Measurements from ENCODE around the gene RSPO1.
"Not testable (repeated sequence)": the region's sequence is repeated elsewhere in the genome, so short reads cannot be mapped to it uniquely, and the experiment has no call there.

The RSPO1 gene

GRCh38 chr1:37634244-37634991, at the start of gene RSPO1:
TSS of gene RSPO1 (minus strand) at chr1:37634892. CDS start at chr1:37629661, 5,231 bp downstream.
- no peaks in the 10 kb centered on the region for H3K36me3 Mint-ChIP-seq
- H3K27ac Mint-ChIP-seq = no peak within 1 kb of the TSS
- H3K4me1 Mint-ChIP-seq = peaks cover 5% of the 10 kb centered on the region
- peak within 1 kb of the TSS; percentile 15 for H3K4me3 Mint-ChIP-seq
- H3K9me3 Mint-ChIP-seq = no peaks in the 10 kb centered on the region
- H3K27me3 Mint-ChIP-seq = peaks cover 55% of the 10 kb centered on the region

- not testable (repeated sequence) for H3K9me3 Mint-ChIP-seq, H3K4me3 Mint-ChIP-seq, H3K27ac Mint-ChIP-seq, H3K27me3 Mint-ChIP-seq
- H3K4me1 Mint-ChIP-seq = peaks cover 27% of the 10 kb centered on the region
- peaks cover 11% of the 10 kb centered on the region for H3K36me3 Mint-ChIP-seq
Observed at GRCh38 chr1:37684182-37684581, 49.5 kb upstream of the RSPO1 start.

GRCh38 chr1:37682334-37682987, 47.8 kb upstream of the RSPO1 start:
- Mint-ChIP-seq H3K4me3 (peak overlapping the region; percentile 33), H3K27ac (no peak overlapping the region)

GRCh38 chr1:37680933-37681332, 46.2 kb upstream of the RSPO1 start:
- Mint-ChIP-seq H3K4me1 (peaks cover 8% of the 10 kb centered on the region), H3K27me3 (no peaks in the 10 kb centered on the region), H3K36me3 (peaks cover 6% of the 10 kb centered on the region), H3K9me3 (no peaks in the 10 kb centered on the region), H3K4me3 (no peak overlapping the region), H3K27ac (peak overlapping the region; percentile 60)

More at GRCh38 chr1:37682334-37682987, 47.8 kb upstream of the RSPO1 start:
- Mint-ChIP-seq H3K9me3 (no peaks in the 10 kb centered on the region), H3K27me3 (no peaks in the 10 kb centered on the region), H3K4me1 (peaks cover 12% of the 10 kb centered on the region), H3K36me3 (peaks cover 6% of the 10 kb centered on the region)

- Mint-ChIP-seq H3K27ac (no peak overlapping the region), H3K4me1 (peaks cover 7% of the 10 kb centered on the region), H3K9me3 (no peaks in the 10 kb centered on the region), H3K27me3 (no peaks in the 10 kb centered on the region), H3K4me3 (no peak overlapping the region), H3K36me3 (no peaks in the 10 kb centered on the region)
Observed at GRCh38 chr1:37677808-37678207, 43.1 kb upstream of the RSPO1 start.

GRCh38 chr1:37677143-37677439, 42.4 kb upstream of the RSPO1 start:
- Mint-ChIP-seq H3K9me3 (no peaks in the 10 kb centered on the region), H3K4me1 (peaks cover 4% of the 10 kb centered on the region), H3K4me3 (no peak overlapping the region), H3K27ac (no peak overlapping the region), H3K36me3 (no peaks in the 10 kb centered on the region), H3K27me3 (no peaks in the 10 kb centered on the region)

GRCh38 chr1:37676281-37677142, 41.8 kb upstream of the RSPO1 start:
- H3K27me3 Mint-ChIP-seq = peaks cover 1% of the 10 kb centered on the region
- no peak overlapping the region for H3K4me3 Mint-ChIP-seq
- H3K27ac Mint-ChIP-seq = no peak overlapping the region

GRCh38 chr1:37673920-37674319, 39.2 kb upstream of the RSPO1 start:
- H3K4me3 Mint-ChIP-seq = no peak overlapping the region

More at GRCh38 chr1:37676281-37677142, 41.8 kb upstream of the RSPO1 start:
- Mint-ChIP-seq H3K4me1 (peaks cover 3% of the 10 kb centered on the region), H3K36me3 (no peaks in the 10 kb centered on the region), H3K9me3 (no peaks in the 10 kb centered on the region)

GRCh38 chr1:37672136-37672870, 37.6 kb upstream of the RSPO1 start:
- no peaks in the 10 kb centered on the region for H3K36me3 Mint-ChIP-seq
- peaks cover 3% of the 10 kb centered on the region for H3K4me1 Mint-ChIP-seq
- H3K27ac Mint-ChIP-seq = no peak overlapping the region
- no peaks in the 10 kb centered on the region for H3K9me3 Mint-ChIP-seq
- H3K27me3 Mint-ChIP-seq = peaks cover 2% of the 10 kb centered on the region
- H3K4me3 Mint-ChIP-seq = no peak overlapping the region

More at GRCh38 chr1:37673920-37674319, 39.2 kb upstream of the RSPO1 start:
- peak overlapping the region; percentile 52 for H3K27ac Mint-ChIP-seq
- H3K9me3 Mint-ChIP-seq = no peaks in the 10 kb centered on the region
- peaks cover 2% of the 10 kb centered on the region for H3K27me3 Mint-ChIP-seq
- H3K36me3 Mint-ChIP-seq = no peaks in the 10 kb centered on the region
- H3K4me1 Mint-ChIP-seq = peaks cover 3% of the 10 kb centered on the region

- H3K27me3 Mint-ChIP-seq = peaks cover 2% of the 10 kb centered on the region
- H3K9me3 Mint-ChIP-seq = no peaks in the 10 kb centered on the region
- H3K27ac Mint-ChIP-seq = no peak overlapping the region
- H3K4me1 Mint-ChIP-seq = peaks cover 3% of the 10 kb centered on the region
- no peaks in the 10 kb centered on the region for H3K36me3 Mint-ChIP-seq
- no peak overlapping the region for H3K4me3 Mint-ChIP-seq
Observed at GRCh38 chr1:37671261-37671660, 36.6 kb upstream of the RSPO1 start.

- Mint-ChIP-seq H3K36me3 (no peaks in the 10 kb centered on the region), H3K4me1 (peaks cover 3% of the 10 kb centered on the region), H3K4me3 (no peak overlapping the region), H3K27me3 (peaks cover 2% of the 10 kb centered on the region), H3K9me3 (no peaks in the 10 kb centered on the region), H3K27ac (no peak overlapping the region)
Observed at GRCh38 chr1:37670133-37670532, 35.4 kb upstream of the RSPO1 start.

GRCh38 chr1:37667023-37667671, 32.5 kb upstream of the RSPO1 start:
- Mint-ChIP-seq H3K36me3 (no peaks in the 10 kb centered on the region), H3K4me3 (no peak overlapping the region), H3K27me3 (peaks cover 2% of the 10 kb centered on the region), H3K27ac (no peak overlapping the region), H3K9me3 (no peaks in the 10 kb centered on the region), H3K4me1 (no peaks in the 10 kb centered on the region)

GRCh38 chr1:37666241-37666867, 31.7 kb upstream of the RSPO1 start:
- H3K4me3 Mint-ChIP-seq = no peak overlapping the region
- H3K4me1 Mint-ChIP-seq = no peaks in the 10 kb centered on the region
- no peaks in the 10 kb centered on the region for H3K36me3 Mint-ChIP-seq
- H3K9me3 Mint-ChIP-seq = no peaks in the 10 kb centered on the region
- no peak overlapping the region for H3K27ac Mint-ChIP-seq
- no peaks in the 10 kb centered on the region for H3K27me3 Mint-ChIP-seq

- Mint-ChIP-seq H3K27me3 (peaks cover 2% of the 10 kb centered on the region), H3K36me3 (no peaks in the 10 kb centered on the region), H3K4me3 (no peak overlapping the region), H3K9me3 (no peaks in the 10 kb centered on the region), H3K4me1 (no peaks in the 10 kb centered on the region), H3K27ac (no peak overlapping the region)
Observed at GRCh38 chr1:37663426-37664000, 28.8 kb upstream of the RSPO1 start.
